HT-29 (cell line): ENCODE results near the gene CREB1. TPM values are rescaled to one million over a fixed set of nuclear protein-coding genes. Genes with fewer than 3 reads are reported as not detected.
A peak's percentile ranks its signal among the peaks of the same experiment; 100 is the strongest.
"Not testable (repeated sequence)": the region's sequence is repeated elsewhere in the genome, so short reads cannot be mapped to it uniquely, and the experiment has no call there.

Experiments
- DNase-seq: peaks from one replicate; pipeline ENCODE4 v3.0.0-alpha.2; 2015; ENCODE audit warnings: low spot score
- total RNA-seq: library from RNA; depleted of rRNA; stranded (reverse); fragments of >200 nt; shearing (Covaris generic); gene quantifications from 2 replicates; pipeline ENCODE4 v1.2.3, GENCODE V29; 2014

Gene CREB1
- total RNA-seq, 1 experiment from 2014 or later = 23.8 TPM

GRCh38 chr2:207616185-207616584 lies 86.4 kb downstream of the CREB1 start:
- no peak for DNase-seq

GRCh38 chr2:207617011-207617671 lies 87.4 kb downstream of the CREB1 start:
- DNase-seq = no peak

- no peak for DNase-seq
Measured at GRCh38 chr2:207619764-207620203, 90.0 kb downstream of the CREB1 start.

- DNase-seq = no peak
Measured at GRCh38 chr2:207621501-207622039, 91.8 kb downstream of the CREB1 start.

GRCh38 chr2:207624185-207625013 lies 94.6 kb downstream of the CREB1 start:
- DNase-seq = peak; percentile 73

- DNase-seq = peak; percentile 89
Measured at GRCh38 chr2:207625014-207625907, 95.5 kb downstream of the CREB1 start, which contains the start of gene METTL21A. Gene METTL21A, minus strand, starts transcription at chr2:207625394. Its CDS starts 1,019 bp downstream, at chr2:207624375.

- DNase-seq = no peak
Measured at GRCh38 chr2:207629553-207629952, 99.8 kb downstream of the CREB1 start.

- DNase-seq = no peak
Measured at GRCh38 chr2:207630491-207630890, 100.7 kb downstream of the CREB1 start.

GRCh38 chr2:207632575-207633493 lies 103.1 kb downstream of the CREB1 start:
- DNase-seq = peak; percentile 35

GRCh38 chr2:207633686-207634085 lies 103.9 kb downstream of the CREB1 start:
- no peak for DNase-seq

GRCh38 chr2:207635468-207636200 lies 105.9 kb downstream of the CREB1 start:
- DNase-seq = no peak

- not testable (repeated sequence) for DNase-seq
Measured at GRCh38 chr2:207639288-207639687, 109.5 kb downstream of the CREB1 start.

- no peak for DNase-seq
Measured at GRCh38 chr2:207640160-207640559, 110.4 kb downstream of the CREB1 start.

GRCh38 chr2:207640661-207641060 lies 110.9 kb downstream of the CREB1 start:
- DNase-seq = no peak

- no peak for DNase-seq
Measured at GRCh38 chr2:207643892-207644291, 114.1 kb downstream of the CREB1 start.

GRCh38 chr2:207646582-207646981 lies 116.8 kb downstream of the CREB1 start:
- not testable (repeated sequence) for DNase-seq
